AG10803 (cell line): ENCODE measurements around the gene CLCNKB.

Experiments used
- DNase-seq: peaks from one replicate; pipeline ENCODE4 v3.0.0; 2010; ENCODE audit warnings: low read depth
- H3K4me3 ChIP-seq: 2 replicates; pipeline ENCODE4 v1.5.1; 2011; ENCODE audit warnings: mild to moderate bottlenecking, low read length, control low read depth
- CTCF ChIP-seq: conservative IDR thresholded peaks from 2 replicates; pipeline ENCODE4 v1.5.1; 2011; ENCODE audit warnings: mild to moderate bottlenecking, low read length, control low read depth, inconsistent platforms

CLCNKB gene

GRCh38 chr1:16088996-16089395 is 45.4 kb downstream of the CLCNKB start:
- no peak overlapping the region for H3K4me3 ChIP-seq
- peak; percentile 57 for DNase-seq
- no peak for TF ChIP-seq CTCF

DNA sequence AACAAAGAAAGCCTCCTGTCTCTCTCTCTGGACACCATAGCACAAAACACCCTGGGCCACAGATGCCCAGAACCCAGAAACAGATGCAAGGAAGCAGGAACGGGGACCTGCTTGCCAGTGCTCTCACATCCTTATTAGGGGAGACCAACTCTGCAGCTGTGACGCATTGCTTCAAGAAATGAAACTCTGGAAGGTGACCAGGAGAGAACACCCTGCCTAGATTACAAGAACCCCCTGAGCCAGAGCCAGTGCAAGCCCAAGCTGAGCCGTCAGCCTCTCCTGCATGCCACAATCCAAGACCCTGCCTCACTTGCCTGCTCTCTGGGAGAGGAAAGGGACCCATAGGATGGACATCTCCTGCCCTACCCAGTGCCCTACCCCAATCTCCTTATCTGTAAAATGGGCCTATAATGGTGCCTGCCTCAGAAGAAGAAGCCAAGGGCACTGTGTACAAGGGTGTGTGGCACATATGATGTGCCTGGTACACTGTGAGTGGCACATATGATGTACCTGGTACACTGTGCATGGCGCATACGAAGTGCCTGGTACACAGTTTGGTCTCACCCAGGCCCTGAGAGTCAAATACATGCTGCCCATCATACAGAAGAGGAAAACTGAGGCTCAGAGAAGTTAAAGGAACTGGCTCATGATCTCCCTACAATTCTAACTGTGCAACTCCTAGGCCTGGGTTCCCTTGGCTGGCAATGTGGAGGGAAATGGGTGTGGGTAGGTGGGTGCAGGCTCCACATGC is 46.7 kb downstream of the CLCNKB start:
- no peak overlapping the region for H3K4me3 ChIP-seq
- TF ChIP-seq CTCF = no peak
- DNase-seq = no peak

DNA sequence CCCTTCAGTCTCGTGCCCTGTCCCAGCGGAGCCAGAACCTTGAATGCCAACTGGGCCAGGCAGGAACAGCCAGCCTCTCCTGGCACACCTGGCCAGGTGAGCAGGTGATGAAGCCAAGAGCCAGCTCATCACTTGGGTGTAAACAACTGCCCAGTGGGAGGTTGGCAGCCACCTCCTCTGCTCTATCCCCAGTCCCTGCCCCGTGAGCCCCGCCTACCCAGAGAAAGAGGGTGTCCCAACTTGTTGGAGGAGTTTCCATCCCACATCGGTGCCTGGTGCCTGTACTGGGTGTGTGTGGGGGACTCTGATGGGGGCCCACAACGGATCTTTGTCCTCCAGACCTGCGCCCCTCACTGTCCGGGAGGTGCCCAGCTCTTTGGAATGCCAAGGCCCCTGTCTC is 47.7 kb downstream of the CLCNKB start:
- no peak for DNase-seq
- no peak for TF ChIP-seq CTCF
- H3K4me3 ChIP-seq = no peak overlapping the region

DNA sequence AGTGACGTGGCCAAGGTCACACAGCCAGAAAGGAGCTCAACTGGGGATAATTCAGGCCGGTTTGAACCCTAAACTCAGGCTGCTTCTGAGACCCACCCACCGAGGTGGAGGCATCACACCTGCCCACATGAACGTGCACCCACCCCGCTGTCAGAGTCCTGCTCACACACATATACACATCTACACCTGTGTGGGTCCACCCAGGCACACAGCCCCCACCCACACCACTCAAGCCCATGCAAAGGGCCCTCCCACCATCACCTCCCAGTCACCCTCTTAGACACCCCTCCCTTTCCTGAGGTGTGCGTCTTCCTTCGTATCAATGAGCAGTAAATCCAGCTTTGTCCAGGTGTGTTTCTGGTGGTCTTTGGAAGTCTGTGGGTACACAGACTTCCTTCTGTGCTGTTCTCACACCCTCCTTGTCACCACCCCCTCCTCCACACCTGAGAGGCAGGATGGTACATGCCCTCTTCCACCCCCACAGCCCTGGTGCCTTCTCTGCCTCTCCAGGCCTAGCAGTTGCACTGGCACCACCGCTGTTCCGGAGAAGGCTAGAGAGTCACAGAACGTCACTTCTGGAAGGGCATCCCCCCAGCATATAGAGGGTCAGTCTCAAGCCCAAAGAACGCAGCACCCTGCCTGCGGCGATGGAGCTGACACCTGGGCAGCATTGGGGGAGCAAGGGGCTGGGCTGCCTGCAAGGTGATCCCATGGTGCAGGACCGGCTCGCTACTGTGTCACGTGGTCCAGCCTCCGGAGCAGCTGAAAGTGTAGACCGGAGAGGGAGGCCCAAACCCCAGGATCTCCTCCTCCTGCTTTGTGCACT is 48.7 kb downstream of the CLCNKB start:
- TF ChIP-seq CTCF = no peak
- no peak for DNase-seq

GRCh38 chr1:16092923-16093511 is 49.4 kb downstream of the CLCNKB start:
- no peak overlapping the region for H3K4me3 ChIP-seq
- TF ChIP-seq CTCF = no peak
- DNase-seq = no peak

More for the DNA sequence above, 48.7 kb downstream of the CLCNKB start:
- H3K4me3 ChIP-seq = no peak overlapping the region

DNA sequence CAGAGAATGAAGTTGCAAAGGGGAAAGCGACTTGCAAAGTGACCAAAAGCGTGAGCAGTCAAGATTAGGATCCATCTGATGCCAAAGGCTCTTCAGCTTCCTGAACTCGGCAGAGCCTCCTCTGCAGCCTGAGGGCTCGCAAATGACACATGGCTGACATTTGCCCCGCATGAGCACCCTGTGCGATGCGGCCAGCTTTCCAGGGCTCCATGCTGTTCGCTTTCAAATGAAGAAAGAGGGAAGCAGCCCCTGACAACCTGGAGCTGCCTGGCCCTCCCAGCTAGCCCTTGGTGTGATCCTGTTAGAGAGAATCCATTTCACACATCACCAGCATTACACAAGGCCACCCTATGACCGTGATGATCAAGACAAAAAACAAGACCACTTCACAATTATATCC is 50.0 kb downstream of the CLCNKB start:
- no peak for TF ChIP-seq CTCF
- H3K4me3 ChIP-seq = no peak overlapping the region
- DNase-seq = no peak
